K562 (cell line): ENCODE results near the gene MT2A.

ENCODE experiments used
- BRF1 ChIP-seq: IDR thresholded peaks from 3 replicates; pipeline ENCODE4 v1.6.1; 2011; ENCODE audit warnings: borderline replicate concordance, mild to moderate bottlenecking; ENCODE audit not compliant: insufficient read length; ENCODE audit errors: extremely low read depth
- CREM ChIP-seq: IDR thresholded peaks from 2 replicates; pipeline ENCODE4 v1.6.1; 2014; ENCODE audit warnings: antibody characterized with exemption, low read depth
- MAFG ChIP-seq: fragments of 450-650 bp; conservative IDR thresholded peaks from 2 replicates; pipeline ENCODE4 v1.6.1; 2016; ENCODE audit warnings: missing genetic modification characterization, missing compliant biosample characterization
- NR3C1 ChIP-seq: sonication (generic); formaldehyde crosslinking; IDR thresholded peaks from 2 replicates; pipeline ENCODE4 v1.8.1; 2022; ENCODE audit warnings: missing genetic modification reagents
- RAD21 ChIP-seq, 2 experiments: fragments of 250-450 bp in 1 of 2; fragments of 450-650 bp in 1 of 2; sonication (Bioruptor Pico) in 1 of 2; formaldehyde crosslinking in 1 of 2; IDR thresholded peaks in 1 of 2; conservative IDR thresholded peaks in 1 of 2; 2 replicates each; pipeline versions ENCODE4 v1.4.0 to v1.8.0; 2020 to 2022; ENCODE audit warnings: mild to moderate bottlenecking in 2 of 2, moderate library complexity in 1 of 2
- TRIM28 ChIP-seq: fragments of 450-650 bp; IDR thresholded peaks from 2 replicates; pipeline ENCODE4 v1.6.1; 2017
- ZFP1 ChIP-seq: fragments of 450-650 bp; formaldehyde crosslinking; IDR thresholded peaks from 2 replicates; pipeline ENCODE4 v1.4.0; 2020; ENCODE audit warnings: mild to moderate bottlenecking, mixed read lengths
- ZNF274 ChIP-seq: IDR thresholded peaks from 2 replicates; pipeline ENCODE4 v1.6.1; 2011; ENCODE audit warnings: low read depth, mild to moderate bottlenecking, low read length, moderate library complexity, borderline replicate concordance
- ZNF507 ChIP-seq: conservative IDR thresholded peaks from 2 replicates; pipeline ENCODE4 v1.6.1; 2017; ENCODE audit warnings: missing genetic modification characterization, missing compliant biosample characterization
- TF ChIP-seq, protein P1 (sequence below), 3 experiments: IDR thresholded peaks in 2 of 3; conservative IDR thresholded peaks in 1 of 3; 2 replicates each; pipeline ENCODE4 v1.5.1; 2011 to 2012; ENCODE audit warnings: low read length in 3 of 3, mild to moderate bottlenecking in 3 of 3, control low read depth in 2 of 3, improper control_type of control experiment in 1 of 3, inconsistent platforms in 1 of 3, low read depth in 1 of 3, mixed read lengths in 1 of 3, moderate library complexity in 1 of 3; ENCODE audit not compliant: insufficient read depth in 2 of 3
- TF ChIP-seq, protein P2 (sequence below): fragments of 450-650 bp; IDR thresholded peaks from 2 replicates; pipeline ENCODE4 v1.6.1; 2016; ENCODE audit warnings: low read depth
- TF ChIP-seq, protein P3 (sequence below): fragments of 450-650 bp; IDR thresholded peaks from 2 replicates; pipeline ENCODE4 v1.6.1; 2016; ENCODE audit warnings: mild to moderate bottlenecking
- TF ChIP-seq, protein P4 (sequence below): sonication (generic); formaldehyde crosslinking; IDR thresholded peaks from 2 replicates; pipeline ENCODE4 v1.9.0; 2022; ENCODE audit warnings: mild to moderate bottlenecking, missing genetic modification reagents

DNA sequence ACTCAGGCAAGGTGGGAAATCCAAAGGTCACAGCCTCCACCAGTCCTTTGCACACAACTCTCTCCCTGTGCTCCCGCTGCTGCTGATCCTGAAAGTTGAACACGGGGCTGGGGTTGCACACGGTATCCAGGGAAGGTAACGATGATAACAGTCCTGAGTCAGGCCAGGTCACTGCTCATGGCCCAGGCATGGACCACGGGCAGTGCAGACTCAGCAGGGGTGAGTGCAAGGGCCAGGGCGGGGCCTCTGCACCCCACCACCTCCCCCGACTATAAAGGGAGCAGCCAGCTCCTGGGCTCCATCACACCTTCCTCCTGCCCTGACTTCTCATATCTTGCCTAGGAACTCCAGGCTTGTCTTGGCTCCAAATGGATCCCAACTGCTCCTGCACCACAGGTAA is 43.2 kb downstream of the MT2A start, which contains the start of gene MT1B:
- TF ChIP-seq CREM (no peak), MAFG (tag) (no peak), TRIM28 (no peak), ZNF274 (no peak), RAD21 (CRISPR knock-in tag; conservative IDR thresholded peaks at IDR 0.05 in 1 of 2, IDR thresholded peaks at IDR 0.05 in 1 of 2) (no peak), ZFP1 (CRISPR knock-in tag) (no peak), ZNF507 (tag) (no peak), NR3C1 (CRISPR knock-in tag) (no peak), BRF1 (no peak)
- TF ChIP-seq, protein P1, sequence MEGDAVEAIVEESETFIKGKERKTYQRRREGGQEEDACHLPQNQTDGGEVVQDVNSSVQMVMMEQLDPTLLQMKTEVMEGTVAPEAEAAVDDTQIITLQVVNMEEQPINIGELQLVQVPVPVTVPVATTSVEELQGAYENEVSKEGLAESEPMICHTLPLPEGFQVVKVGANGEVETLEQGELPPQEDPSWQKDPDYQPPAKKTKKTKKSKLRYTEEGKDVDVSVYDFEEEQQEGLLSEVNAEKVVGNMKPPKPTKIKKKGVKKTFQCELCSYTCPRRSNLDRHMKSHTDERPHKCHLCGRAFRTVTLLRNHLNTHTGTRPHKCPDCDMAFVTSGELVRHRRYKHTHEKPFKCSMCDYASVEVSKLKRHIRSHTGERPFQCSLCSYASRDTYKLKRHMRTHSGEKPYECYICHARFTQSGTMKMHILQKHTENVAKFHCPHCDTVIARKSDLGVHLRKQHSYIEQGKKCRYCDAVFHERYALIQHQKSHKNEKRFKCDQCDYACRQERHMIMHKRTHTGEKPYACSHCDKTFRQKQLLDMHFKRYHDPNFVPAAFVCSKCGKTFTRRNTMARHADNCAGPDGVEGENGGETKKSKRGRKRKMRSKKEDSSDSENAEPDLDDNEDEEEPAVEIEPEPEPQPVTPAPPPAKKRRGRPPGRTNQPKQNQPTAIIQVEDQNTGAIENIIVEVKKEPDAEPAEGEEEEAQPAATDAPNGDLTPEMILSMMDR (IDR thresholded peaks at IDR 0.05 in 2 of 3, conservative IDR thresholded peaks at IDR 0.05 in 1 of 3; ENCODE audit: insufficient read depth in 2 of 3, low read depth in 1 of 3, low read length in 3 of 3): no peak
- TF ChIP-seq, protein P2, sequence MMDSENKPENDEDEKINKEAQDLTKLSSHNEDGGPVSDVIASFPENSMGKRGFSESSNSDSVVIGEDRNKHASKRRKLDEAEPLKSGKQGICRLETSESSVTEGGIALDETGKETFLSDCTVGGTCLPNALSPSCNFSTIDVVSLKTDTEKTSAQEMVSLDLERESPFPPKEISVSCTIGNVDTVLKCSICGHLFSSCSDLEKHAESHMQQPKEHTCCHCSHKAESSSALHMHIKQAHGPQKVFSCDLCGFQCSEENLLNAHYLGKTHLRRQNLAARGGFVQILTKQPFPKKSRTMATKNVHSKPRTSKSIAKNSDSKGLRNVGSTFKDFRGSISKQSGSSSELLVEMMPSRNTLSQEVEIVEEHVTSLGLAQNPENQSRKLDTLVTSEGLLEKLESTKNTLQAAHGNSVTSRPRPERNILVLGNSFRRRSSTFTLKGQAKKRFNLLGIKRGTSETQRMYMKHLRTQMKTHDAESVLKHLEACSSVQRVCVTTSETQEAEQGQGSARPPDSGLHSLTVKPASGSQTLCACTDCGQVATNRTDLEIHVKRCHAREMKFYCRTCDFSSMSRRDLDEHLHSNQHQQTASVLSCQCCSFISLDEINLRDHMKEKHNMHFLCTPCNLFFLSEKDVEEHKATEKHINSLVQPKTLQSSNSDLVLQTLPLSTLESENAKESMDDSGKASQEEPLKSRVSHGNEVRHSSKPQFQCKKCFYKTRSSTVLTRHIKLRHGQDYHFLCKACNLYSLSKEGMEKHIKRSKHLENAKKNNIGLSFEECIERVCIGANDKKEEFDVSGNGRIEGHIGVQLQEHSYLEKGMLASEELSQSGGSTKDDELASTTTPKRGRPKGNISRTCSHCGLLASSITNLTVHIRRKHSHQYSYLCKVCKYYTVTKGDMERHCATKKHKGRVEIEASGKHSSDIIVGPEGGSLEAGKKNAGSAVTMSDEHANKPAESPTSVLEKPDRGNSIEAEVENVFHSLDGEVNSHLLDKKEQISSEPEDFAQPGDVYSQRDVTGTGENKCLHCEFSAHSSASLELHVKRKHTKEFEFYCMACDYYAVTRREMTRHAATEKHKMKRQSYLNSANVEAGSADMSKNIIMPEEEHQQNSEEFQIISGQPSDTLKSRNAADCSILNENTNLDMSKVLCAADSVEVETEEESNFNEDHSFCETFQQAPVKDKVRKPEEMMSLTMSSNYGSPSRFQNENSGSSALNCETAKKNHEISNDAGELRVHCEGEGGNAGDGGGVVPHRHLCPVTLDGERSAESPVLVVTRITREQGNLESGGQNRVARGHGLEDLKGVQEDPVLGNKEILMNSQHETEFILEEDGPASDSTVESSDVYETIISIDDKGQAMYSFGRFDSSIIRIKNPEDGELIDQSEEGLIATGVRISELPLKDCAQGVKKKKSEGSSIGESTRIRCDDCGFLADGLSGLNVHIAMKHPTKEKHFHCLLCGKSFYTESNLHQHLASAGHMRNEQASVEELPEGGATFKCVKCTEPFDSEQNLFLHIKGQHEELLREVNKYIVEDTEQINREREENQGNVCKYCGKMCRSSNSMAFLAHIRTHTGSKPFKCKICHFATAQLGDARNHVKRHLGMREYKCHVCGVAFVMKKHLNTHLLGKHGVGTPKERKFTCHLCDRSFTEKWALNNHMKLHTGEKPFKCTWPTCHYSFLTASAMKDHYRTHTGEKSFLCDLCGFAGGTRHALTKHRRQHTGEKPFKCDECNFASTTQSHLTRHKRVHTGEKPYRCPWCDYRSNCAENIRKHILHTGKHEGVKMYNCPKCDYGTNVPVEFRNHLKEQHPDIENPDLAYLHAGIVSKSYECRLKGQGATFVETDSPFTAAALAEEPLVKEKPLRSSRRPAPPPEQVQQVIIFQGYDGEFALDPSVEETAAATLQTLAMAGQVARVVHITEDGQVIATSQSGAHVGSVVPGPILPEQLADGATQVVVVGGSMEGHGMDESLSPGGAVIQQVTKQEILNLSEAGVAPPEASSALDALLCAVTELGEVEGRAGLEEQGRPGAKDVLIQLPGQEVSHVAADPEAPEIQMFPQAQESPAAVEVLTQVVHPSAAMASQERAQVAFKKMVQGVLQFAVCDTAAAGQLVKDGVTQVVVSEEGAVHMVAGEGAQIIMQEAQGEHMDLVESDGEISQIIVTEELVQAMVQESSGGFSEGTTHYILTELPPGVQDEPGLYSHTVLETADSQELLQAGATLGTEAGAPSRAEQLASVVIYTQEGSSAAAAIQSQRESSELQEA: no peak
- TF ChIP-seq, protein P3, sequence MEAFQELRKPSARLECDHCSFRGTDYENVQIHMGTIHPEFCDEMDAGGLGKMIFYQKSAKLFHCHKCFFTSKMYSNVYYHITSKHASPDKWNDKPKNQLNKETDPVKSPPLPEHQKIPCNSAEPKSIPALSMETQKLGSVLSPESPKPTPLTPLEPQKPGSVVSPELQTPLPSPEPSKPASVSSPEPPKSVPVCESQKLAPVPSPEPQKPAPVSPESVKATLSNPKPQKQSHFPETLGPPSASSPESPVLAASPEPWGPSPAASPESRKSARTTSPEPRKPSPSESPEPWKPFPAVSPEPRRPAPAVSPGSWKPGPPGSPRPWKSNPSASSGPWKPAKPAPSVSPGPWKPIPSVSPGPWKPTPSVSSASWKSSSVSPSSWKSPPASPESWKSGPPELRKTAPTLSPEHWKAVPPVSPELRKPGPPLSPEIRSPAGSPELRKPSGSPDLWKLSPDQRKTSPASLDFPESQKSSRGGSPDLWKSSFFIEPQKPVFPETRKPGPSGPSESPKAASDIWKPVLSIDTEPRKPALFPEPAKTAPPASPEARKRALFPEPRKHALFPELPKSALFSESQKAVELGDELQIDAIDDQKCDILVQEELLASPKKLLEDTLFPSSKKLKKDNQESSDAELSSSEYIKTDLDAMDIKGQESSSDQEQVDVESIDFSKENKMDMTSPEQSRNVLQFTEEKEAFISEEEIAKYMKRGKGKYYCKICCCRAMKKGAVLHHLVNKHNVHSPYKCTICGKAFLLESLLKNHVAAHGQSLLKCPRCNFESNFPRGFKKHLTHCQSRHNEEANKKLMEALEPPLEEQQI: no peak
- TF ChIP-seq, protein P4, sequence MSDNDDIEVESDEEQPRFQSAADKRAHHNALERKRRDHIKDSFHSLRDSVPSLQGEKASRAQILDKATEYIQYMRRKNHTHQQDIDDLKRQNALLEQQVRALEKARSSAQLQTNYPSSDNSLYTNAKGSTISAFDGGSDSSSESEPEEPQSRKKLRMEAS (CRISPR knock-in tag): no peak
